Right ventricle myocardium inferior (tissue), 1 donor: Measurements from ENCODE around the gene MYO1F. TPM values are rescaled to one million over a fixed set of nuclear protein-coding genes. Genes with fewer than 3 reads are reported as not detected.
"Not testable (repeated sequence)": the region's sequence is repeated elsewhere in the genome, so short reads cannot be mapped to it uniquely, and the experiment has no call there.

Experiments
- ATAC-seq: fragments of 200-7000 bp; cut with Tn5 transposase; one replicate; pipeline ENCODE4 v1.9.1; 2020; ENCODE audit warnings: mild to moderate bottlenecking, moderate library complexity
- DNase-seq: peaks from one replicate; pipeline ENCODE4 v3.0.0; 2021; ENCODE audit errors: missing footprints
- intact Hi-C: fragments of 100-400 bp; cut with DNase I; formaldehyde crosslinking; loops from one replicate; pipeline ENCODE4 v1.11.0; 2022
- long read RNA-seq: library from polyadenylated mRNA; unstranded; transcript quantifications from one replicate; pipeline ENCODE4 v2.0.0, GENCODE V29; 2021
- total RNA-seq: library from RNA; stranded (reverse); fragmentation: NEBNext Ultra II Directional; extraction: Animal tissue kit (Norgen Biotek cat#: 25700); gene quantifications from one replicate; pipeline ENCODE4 v1.2.1, GENCODE V29; 2021
- donor health status: DM: no; HTN: yes; CAD: no; lungs with severe emphysema.

Gene MYO1F
- 9.3 TPM for total RNA-seq
- long read RNA-seq, full-length matches to known transcripts, result 1 of 3 reads
- long read RNA-seq, partial matches to known transcripts, result 2 of 3 reads
- long read RNA-seq, other reads (novel, unspliced or antisense), result 0 of 3 reads

- intact Hi-C loops, result loop anchor here (5.0 kb wide), 1 partner anchor 225 kb away; no protein-coding TSS in a partner anchor
- DNase-seq, result peak; percentile 92
- ATAC-seq, result peak; percentile 67
Measured at GRCh38 chr19:8577247-8577646, at the start of gene MYO1F. Gene MYO1F, minus strand, starts transcription at chr19:8577442. Its CDS starts 133 bp downstream, at chr19:8577309.

GRCh38 chr19:8626842-8627241 is 49.6 kb upstream of the MYO1F start:
- intact Hi-C loops, result no loop called here
- no peak for DNase-seq
- no peak for ATAC-seq

GRCh38 chr19:8622886-8623285 is 45.6 kb upstream of the MYO1F start:
- intact Hi-C loops, ATAC-seq, DNase-seq: not testable (repeated sequence)

GRCh38 chr19:8618751-8619150 is 41.5 kb upstream of the MYO1F start:
- DNase-seq (no peak), ATAC-seq (no peak)
- intact Hi-C loops, result no loop called here

GRCh38 chr19:8617984-8618383 is 40.7 kb upstream of the MYO1F start:
- no peak for ATAC-seq
- intact Hi-C loops, result no loop called here
- no peak for DNase-seq

- intact Hi-C loops, DNase-seq, ATAC-seq: not testable (repeated sequence)
Measured at GRCh38 chr19:8617325-8617724, 40.1 kb upstream of the MYO1F start.

- ATAC-seq (no peak), DNase-seq (no peak)
- intact Hi-C loops, result no loop called here
Measured at GRCh38 chr19:8616861-8617260, 39.6 kb upstream of the MYO1F start.

GRCh38 chr19:8615813-8616596 is 38.8 kb upstream of the MYO1F start:
- DNase-seq, result peak; percentile 81
- ATAC-seq, result no peak
- intact Hi-C loops, result loop anchor here (2.0 kb wide), 1 partner anchor 33 kb away; no protein-coding TSS in a partner anchor

- ATAC-seq, result no peak
- DNase-seq, result no peak
- intact Hi-C loops, result loop anchor here (2.0 kb wide), 1 partner anchor 32 kb away; no protein-coding TSS in a partner anchor
Measured at GRCh38 chr19:8615024-8615423, 37.8 kb upstream of the MYO1F start.

GRCh38 chr19:8614455-8614854 is 37.2 kb upstream of the MYO1F start:
- DNase-seq (no peak), ATAC-seq (no peak)
- intact Hi-C loops, result loop anchor here (2.0 kb wide), 1 partner anchor 32 kb away; no protein-coding TSS in a partner anchor

- no peak for ATAC-seq
- intact Hi-C loops, result no loop called here
- no peak for DNase-seq
Measured at GRCh38 chr19:8612807-8613171, 35.5 kb upstream of the MYO1F start.

GRCh38 chr19:8611877-8612806 is 34.9 kb upstream of the MYO1F start:
- DNase-seq, result peak; percentile 84
- ATAC-seq, result peak; percentile 49
- intact Hi-C loops, result no loop called here

GRCh38 chr19:8611391-8611876 is 34.2 kb upstream of the MYO1F start:
- intact Hi-C loops, result no loop called here
- DNase-seq (no peak), ATAC-seq (no peak)

- intact Hi-C loops, result no loop called here
- DNase-seq (no peak), ATAC-seq (no peak)
Measured at GRCh38 chr19:8610936-8611300, 33.7 kb upstream of the MYO1F start.

GRCh38 chr19:8610041-8610935 is 33.0 kb upstream of the MYO1F start, which contains the start of gene ADAMTS10:
Gene ADAMTS10, minus strand, starts transcription at chr19:8610715. Its CDS starts 5,005 bp downstream, at chr19:8605710.
- no peak for ATAC-seq
- intact Hi-C loops, result no loop called here
- no peak for DNase-seq

GRCh38 chr19:8609279-8610040 is 32.2 kb upstream of the MYO1F start:
- DNase-seq, result peak; percentile 87
- intact Hi-C loops, result no loop called here
- peak; percentile 62 for ATAC-seq

- no peak for DNase-seq
- intact Hi-C loops, result no loop called here
- no peak for ATAC-seq
Measured at GRCh38 chr19:8608941-8609278, 31.7 kb upstream of the MYO1F start.

GRCh38 chr19:8607386-8607785 is 30.1 kb upstream of the MYO1F start:
- peak; percentile 73 for DNase-seq
- peak; percentile 52 for ATAC-seq

More at GRCh38 chr19:8607386-8607785, 30.1 kb upstream of the MYO1F start:
- intact Hi-C loops, result no loop called here
